ENCODE results near the gene YEATS2. TPM values are rescaled to one million over a fixed set of nuclear protein-coding genes. Genes with fewer than 3 reads are reported as not detected.

YEATS2 gene
- polyA plus RNA-seq, 1 donor, result 22.2 TPM

- H3K27me3 ChIP-seq (ENCODE audit: control insufficient read depth, insufficient read depth, low read length), result no peaks in the 10 kb centered on the region
- H3K4me3 ChIP-seq (ENCODE audit: low read length), result no peak overlapping the region
- DNase-seq, result peak; percentile 42 to 76
- H3K36me3 ChIP-seq (ENCODE audit: control insufficient read depth, insufficient read depth, low read length), result peaks cover 64% of the 10 kb centered on the region
- no peaks in the 10 kb centered on the region for H3K9me3 ChIP-seq (ENCODE audit: control insufficient read depth, low read depth, low read length)
- peaks cover 13% of the 10 kb centered on the region for H3K4me1 ChIP-seq (ENCODE audit: control insufficient read depth, insufficient read depth, low read length)
- peak overlapping the region; percentile 53 for H3K27ac ChIP-seq (ENCODE audit: low read length)
- WGBS (ENCODE audit: insufficient coverage, low lambda C conversion rate), result no CpG with 5 or more reads among the region's 5 CpGs
These were observed 111.7 kb downstream of the YEATS2 start for GRCh38 chr3:183809270-183809669.

- Histone ChIP-seq H3K27ac (ENCODE audit: low read length) (no peak overlapping the region), H3K4me1 (ENCODE audit: control insufficient read depth, insufficient read depth, low read length) (peaks cover 13% of the 10 kb centered on the region), H3K36me3 (ENCODE audit: control insufficient read depth, insufficient read depth, low read length) (peaks cover 50% of the 10 kb centered on the region), H3K4me3 (ENCODE audit: low read length) (no peak overlapping the region), H3K27me3 (ENCODE audit: control insufficient read depth, insufficient read depth, low read length) (no peaks in the 10 kb centered on the region), H3K9me3 (ENCODE audit: control insufficient read depth, low read depth, low read length) (no peaks in the 10 kb centered on the region)
- no peak for DNase-seq
- no CpG with 5 or more reads among the region's 24 CpGs for WGBS (ENCODE audit: insufficient coverage, low lambda C conversion rate)
These were observed 113.3 kb downstream of the YEATS2 start for GRCh38 chr3:183810643-183811594.

GRCh38 chr3:183811638-183812037 is 114.0 kb downstream of the YEATS2 start:
- no peak overlapping the region for H3K27ac ChIP-seq (ENCODE audit: low read length)
- H3K27me3 ChIP-seq (ENCODE audit: control insufficient read depth, insufficient read depth, low read length), result no peaks in the 10 kb centered on the region
- no peak overlapping the region for H3K4me3 ChIP-seq (ENCODE audit: low read length)
- peaks cover 13% of the 10 kb centered on the region for H3K4me1 ChIP-seq (ENCODE audit: control insufficient read depth, insufficient read depth, low read length)
- no peak for DNase-seq
- H3K36me3 ChIP-seq (ENCODE audit: control insufficient read depth, insufficient read depth, low read length), result peaks cover 46% of the 10 kb centered on the region
- WGBS (ENCODE audit: insufficient coverage, low lambda C conversion rate), result 100% methylated on average over 1 of the region's 11 CpGs
- H3K9me3 ChIP-seq (ENCODE audit: control insufficient read depth, low read depth, low read length), result no peaks in the 10 kb centered on the region

GRCh38 chr3:183812761-183813445 is 115.3 kb downstream of the YEATS2 start:
- no peaks in the 10 kb centered on the region for H3K27me3 ChIP-seq (ENCODE audit: control insufficient read depth, insufficient read depth, low read length)
- WGBS (ENCODE audit: insufficient coverage, low lambda C conversion rate), result 44% methylated on average over 1 of the region's 8 CpGs
- peaks cover 40% of the 10 kb centered on the region for H3K36me3 ChIP-seq (ENCODE audit: control insufficient read depth, insufficient read depth, low read length)
- peaks cover 13% of the 10 kb centered on the region for H3K4me1 ChIP-seq (ENCODE audit: control insufficient read depth, insufficient read depth, low read length)
- H3K9me3 ChIP-seq (ENCODE audit: control insufficient read depth, low read depth, low read length), result no peaks in the 10 kb centered on the region
- DNase-seq, result no peak
- no peak overlapping the region for H3K27ac ChIP-seq (ENCODE audit: low read length)
- no peak overlapping the region for H3K4me3 ChIP-seq (ENCODE audit: low read length)

- no peak overlapping the region for H3K4me3 ChIP-seq (ENCODE audit: low read length)
- no peaks in the 10 kb centered on the region for H3K9me3 ChIP-seq (ENCODE audit: control insufficient read depth, low read depth, low read length)
- peaks cover 32% of the 10 kb centered on the region for H3K36me3 ChIP-seq (ENCODE audit: control insufficient read depth, insufficient read depth, low read length)
- DNase-seq, result no peak
- WGBS (ENCODE audit: insufficient coverage, low lambda C conversion rate), result no CpG with 5 or more reads among the region's 1 CpG
- peaks cover 4% of the 10 kb centered on the region for H3K4me1 ChIP-seq (ENCODE audit: control insufficient read depth, insufficient read depth, low read length)
- no peak overlapping the region for H3K27ac ChIP-seq (ENCODE audit: low read length)
- H3K27me3 ChIP-seq (ENCODE audit: control insufficient read depth, insufficient read depth, low read length), result no peaks in the 10 kb centered on the region
These were observed 116.6 kb downstream of the YEATS2 start for GRCh38 chr3:183814240-183814639.

GRCh38 chr3:183815563-183815940 is 118.0 kb downstream of the YEATS2 start:
- Histone ChIP-seq H3K4me3 (ENCODE audit: low read length) (no peak overlapping the region), H3K36me3 (ENCODE audit: control insufficient read depth, insufficient read depth, low read length) (peaks cover 25% of the 10 kb centered on the region), H3K27ac (ENCODE audit: low read length) (no peak overlapping the region), H3K4me1 (ENCODE audit: control insufficient read depth, insufficient read depth, low read length) (no peaks in the 10 kb centered on the region), H3K27me3 (ENCODE audit: control insufficient read depth, insufficient read depth, low read length) (no peaks in the 10 kb centered on the region), H3K9me3 (ENCODE audit: control insufficient read depth, low read depth, low read length) (no peaks in the 10 kb centered on the region)
- WGBS (ENCODE audit: insufficient coverage, low lambda C conversion rate), result no CpG with 5 or more reads among the region's 9 CpGs
- DNase-seq, result no peak

GRCh38 chr3:183815951-183816475 is 118.4 kb downstream of the YEATS2 start:
- peaks cover 20% of the 10 kb centered on the region for H3K36me3 ChIP-seq (ENCODE audit: control insufficient read depth, insufficient read depth, low read length)

GRCh38 chr3:183816681-183817510 is 119.3 kb downstream of the YEATS2 start:
- Histone ChIP-seq H3K27ac (ENCODE audit: low read length) (no peak overlapping the region), H3K36me3 (ENCODE audit: control insufficient read depth, insufficient read depth, low read length) (peaks cover 12% of the 10 kb centered on the region), H3K4me3 (ENCODE audit: low read length) (no peak overlapping the region), H3K4me1 (ENCODE audit: control insufficient read depth, insufficient read depth, low read length) (no peaks in the 10 kb centered on the region), H3K9me3 (ENCODE audit: control insufficient read depth, low read depth, low read length) (no peaks in the 10 kb centered on the region), H3K27me3 (ENCODE audit: control insufficient read depth, insufficient read depth, low read length) (no peaks in the 10 kb centered on the region)
- WGBS (ENCODE audit: insufficient coverage, low lambda C conversion rate), result no CpG with 5 or more reads among the region's 20 CpGs
- no peak for DNase-seq

More at GRCh38 chr3:183815951-183816475, 118.4 kb downstream of the YEATS2 start:
- Histone ChIP-seq H3K4me3 (ENCODE audit: low read length) (no peak overlapping the region), H3K4me1 (ENCODE audit: control insufficient read depth, insufficient read depth, low read length) (no peaks in the 10 kb centered on the region), H3K27ac (ENCODE audit: low read length) (no peak overlapping the region), H3K9me3 (ENCODE audit: control insufficient read depth, low read depth, low read length) (no peaks in the 10 kb centered on the region), H3K27me3 (ENCODE audit: control insufficient read depth, insufficient read depth, low read length) (no peaks in the 10 kb centered on the region)
- DNase-seq, result no peak
- 50% methylated on average over 2 of the region's 12 CpGs for WGBS (ENCODE audit: insufficient coverage, low lambda C conversion rate)

GRCh38 chr3:183817639-183818038 is 120.0 kb downstream of the YEATS2 start:
- no peak for DNase-seq
- Histone ChIP-seq H3K4me1 (ENCODE audit: control insufficient read depth, insufficient read depth, low read length) (no peaks in the 10 kb centered on the region), H3K9me3 (ENCODE audit: control insufficient read depth, low read depth, low read length) (no peaks in the 10 kb centered on the region), H3K4me3 (ENCODE audit: low read length) (no peak overlapping the region), H3K36me3 (ENCODE audit: control insufficient read depth, insufficient read depth, low read length) (peaks cover 12% of the 10 kb centered on the region), H3K27ac (ENCODE audit: low read length) (no peak overlapping the region), H3K27me3 (ENCODE audit: control insufficient read depth, insufficient read depth, low read length) (no peaks in the 10 kb centered on the region)
- WGBS (ENCODE audit: insufficient coverage, low lambda C conversion rate), result no CpG with 5 or more reads among the region's 9 CpGs
